Measurements from ENCODE around the gene ARFGAP3.
A peak's percentile ranks its signal among the peaks of the same experiment; 100 is the strongest.

The ARFGAP3 gene, protein sequence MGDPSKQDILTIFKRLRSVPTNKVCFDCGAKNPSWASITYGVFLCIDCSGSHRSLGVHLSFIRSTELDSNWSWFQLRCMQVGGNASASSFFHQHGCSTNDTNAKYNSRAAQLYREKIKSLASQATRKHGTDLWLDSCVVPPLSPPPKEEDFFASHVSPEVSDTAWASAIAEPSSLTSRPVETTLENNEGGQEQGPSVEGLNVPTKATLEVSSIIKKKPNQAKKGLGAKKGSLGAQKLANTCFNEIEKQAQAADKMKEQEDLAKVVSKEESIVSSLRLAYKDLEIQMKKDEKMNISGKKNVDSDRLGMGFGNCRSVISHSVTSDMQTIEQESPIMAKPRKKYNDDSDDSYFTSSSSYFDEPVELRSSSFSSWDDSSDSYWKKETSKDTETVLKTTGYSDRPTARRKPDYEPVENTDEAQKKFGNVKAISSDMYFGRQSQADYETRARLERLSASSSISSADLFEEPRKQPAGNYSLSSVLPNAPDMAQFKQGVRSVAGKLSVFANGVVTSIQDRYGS

DNA sequence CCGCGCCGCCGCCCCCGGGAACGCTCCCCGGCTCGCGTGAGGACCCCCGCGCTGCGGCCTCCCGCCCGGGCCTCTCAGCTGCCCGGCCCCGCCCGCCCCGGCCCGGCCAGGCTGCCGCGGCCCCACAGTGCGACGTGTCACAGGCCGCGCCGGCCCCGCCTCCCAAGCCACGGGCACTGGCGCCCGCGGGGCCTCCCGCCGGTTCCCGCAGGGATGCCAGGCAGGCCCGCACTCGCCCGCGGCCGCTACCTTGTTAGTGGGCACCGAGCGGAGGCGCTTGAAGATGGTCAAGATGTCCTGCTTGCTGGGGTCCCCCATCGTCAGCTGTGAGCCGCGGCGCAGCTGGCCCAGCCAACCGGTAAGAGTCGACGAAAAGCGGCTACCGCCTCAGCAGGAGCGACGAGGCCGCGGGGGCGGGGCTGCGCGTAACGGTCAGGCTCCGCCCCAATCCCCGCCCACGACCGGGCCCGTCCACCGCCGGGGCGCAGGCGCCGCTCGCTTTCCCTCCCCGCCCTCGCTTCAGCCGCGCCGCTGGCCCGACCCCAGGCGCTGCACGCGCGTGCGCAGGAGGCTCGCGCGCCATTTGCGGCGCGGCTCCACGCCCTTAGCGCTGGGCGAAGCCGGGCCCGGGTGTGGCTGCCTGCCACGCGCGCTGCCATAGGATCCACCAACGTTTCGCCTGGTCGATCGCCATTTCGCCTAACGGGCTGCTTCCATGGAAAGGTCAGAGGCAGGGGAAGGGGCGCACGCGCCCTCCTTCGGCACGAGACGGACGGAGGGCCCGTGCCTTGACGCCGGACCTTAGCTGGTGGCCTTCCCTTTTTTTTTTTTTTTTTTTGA is at the start of gene ARFGAP3:
TSS of gene ARFGAP3 (minus strand) at position 409 of the 840 bp plus-strand sequence. CDS start at position 318, 91 bp downstream.
- DNase-seq (ENCODE audit: low read depth in 1 of 2, low spot score in 1 of 2) = peak; percentile 86 to 88

DNA sequence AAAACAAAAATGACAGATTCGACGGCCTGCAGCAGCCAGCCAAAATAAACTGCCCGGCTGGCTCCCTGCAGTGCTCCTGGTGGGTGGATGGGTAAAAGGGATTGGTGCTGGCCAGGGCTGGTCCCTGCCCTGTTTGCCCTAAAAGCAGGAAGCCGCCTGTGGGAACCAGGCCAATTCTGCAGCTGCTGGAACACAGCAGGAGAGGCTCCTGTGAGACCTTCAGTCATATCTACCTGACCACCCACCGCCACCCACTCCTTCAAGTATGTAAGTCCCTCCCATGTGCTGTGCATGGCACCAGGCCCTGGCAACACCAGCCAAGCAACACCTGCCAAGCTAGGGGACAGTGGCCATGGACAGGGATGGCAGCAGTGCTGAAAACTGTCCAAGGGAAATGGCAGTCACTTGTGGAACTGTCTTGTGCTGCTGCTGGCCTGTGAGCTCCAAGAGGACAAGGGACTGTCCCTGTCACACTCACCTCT is 48.7 kb upstream of the ARFGAP3 start:
- DNase-seq (ENCODE audit: low read depth in 1 of 2, low spot score in 1 of 2) = no peak

DNA sequence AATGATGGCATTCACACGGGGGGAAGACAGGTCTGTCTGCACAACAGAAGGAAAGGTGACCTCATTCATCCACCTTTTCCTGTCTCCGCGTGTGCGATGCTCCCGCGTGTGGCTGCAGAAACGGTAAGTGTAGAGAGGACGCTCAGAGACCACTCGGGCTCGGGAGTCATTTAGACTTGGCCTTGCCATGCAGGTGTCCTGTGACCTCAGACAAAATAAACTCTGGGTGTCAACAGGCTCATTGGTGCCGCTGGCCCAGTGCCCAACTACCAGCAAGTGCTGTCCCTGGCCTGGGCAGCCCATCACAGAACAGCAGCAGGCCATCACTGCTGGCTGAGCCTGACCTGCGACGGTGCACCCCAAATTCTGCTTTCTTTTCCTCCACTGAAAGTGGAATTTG is 48.1 kb upstream of the ARFGAP3 start:
- no peak for DNase-seq (ENCODE audit: low read depth in 1 of 2, low spot score in 1 of 2)

DNA sequence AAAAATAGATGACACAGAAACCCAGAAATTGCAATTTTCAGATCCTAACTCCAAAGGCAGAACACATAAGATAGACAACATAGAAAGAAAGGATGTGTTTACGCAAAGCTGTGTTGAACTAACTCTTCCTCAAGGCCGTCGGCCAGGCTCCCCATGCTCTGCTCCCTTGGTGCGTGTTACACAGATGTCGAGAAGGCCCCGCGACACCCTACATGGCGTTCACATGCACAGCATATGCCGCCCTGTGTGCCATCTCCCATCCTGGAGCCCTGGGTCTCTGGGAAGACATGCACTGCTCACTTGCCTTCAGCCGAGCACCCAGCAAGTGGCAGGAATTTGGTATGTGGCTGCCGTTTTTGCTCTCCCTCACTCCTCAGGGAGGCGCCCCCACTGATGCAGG is 47.0 kb upstream of the ARFGAP3 start:
- no peak for DNase-seq (ENCODE audit: low read depth in 1 of 2, low spot score in 1 of 2)

DNA sequence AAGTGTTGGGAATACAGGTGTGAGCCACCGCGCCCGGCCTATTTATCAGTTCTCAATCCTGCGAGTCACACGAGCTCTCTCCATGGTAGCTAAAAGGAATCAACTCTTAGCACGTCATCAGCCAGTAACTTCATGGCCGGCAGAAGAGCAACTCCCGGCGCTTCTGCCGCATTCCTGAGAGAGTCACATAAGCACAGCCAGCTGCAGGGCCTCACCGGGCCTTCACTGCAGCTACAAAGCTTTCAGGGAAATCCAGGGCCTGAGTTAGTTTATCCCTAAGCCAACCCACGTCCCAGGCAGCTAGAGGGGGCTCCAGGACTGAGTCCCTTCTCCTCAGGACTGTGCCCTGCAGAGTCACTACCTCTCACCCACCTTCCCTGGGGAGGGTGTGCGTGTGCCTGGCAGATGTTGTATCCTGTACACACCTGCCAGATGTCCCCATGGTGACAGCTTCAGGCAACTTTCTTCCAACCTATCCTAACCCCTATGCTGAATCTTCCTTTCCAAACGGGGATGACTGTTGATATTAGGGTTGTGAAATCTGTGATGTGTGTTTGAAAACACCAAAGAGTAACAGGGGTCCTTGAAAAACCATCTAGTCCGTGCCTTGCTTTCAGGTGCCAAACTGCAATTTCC is 45.9 kb upstream of the ARFGAP3 start:
- DNase-seq (ENCODE audit: low read depth in 1 of 2, low spot score in 1 of 2) = no peak

DNA sequence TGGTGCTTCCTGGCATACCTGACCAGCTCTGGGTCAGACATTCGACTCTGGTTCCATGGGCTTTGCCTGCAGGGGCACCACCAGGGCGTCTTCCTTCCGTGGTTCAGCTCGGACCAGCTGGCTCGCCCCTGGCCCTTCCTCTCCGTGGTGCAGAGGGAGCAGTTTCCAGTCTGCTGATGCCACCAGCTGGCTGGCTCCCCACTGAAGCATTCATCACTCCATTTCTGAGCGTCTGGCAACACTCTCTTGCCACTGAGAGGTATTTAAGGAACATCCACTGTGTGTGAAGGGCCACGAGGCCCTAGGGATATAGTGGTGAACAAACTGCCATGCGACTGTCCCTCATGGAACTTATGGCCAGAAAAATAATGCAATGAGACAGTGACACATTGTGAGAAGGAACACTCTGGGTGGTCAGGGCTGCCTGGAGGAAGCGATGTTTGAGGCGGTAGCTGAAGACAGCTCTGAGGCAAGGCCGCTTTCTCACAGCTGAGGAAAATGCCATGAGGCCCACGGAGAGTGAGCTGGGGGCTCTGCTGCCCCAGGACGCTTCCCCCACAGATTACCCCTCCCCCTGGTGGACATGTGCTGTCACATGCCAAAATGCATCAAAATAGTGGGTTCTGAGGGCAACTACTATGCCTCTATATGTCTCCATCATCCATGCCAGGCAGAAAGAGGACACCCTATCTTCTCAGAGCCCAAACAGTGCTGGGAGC is 44.9 kb upstream of the ARFGAP3 start:
- DNase-seq (ENCODE audit: low read depth in 1 of 2, low spot score in 1 of 2) = no peak

DNA sequence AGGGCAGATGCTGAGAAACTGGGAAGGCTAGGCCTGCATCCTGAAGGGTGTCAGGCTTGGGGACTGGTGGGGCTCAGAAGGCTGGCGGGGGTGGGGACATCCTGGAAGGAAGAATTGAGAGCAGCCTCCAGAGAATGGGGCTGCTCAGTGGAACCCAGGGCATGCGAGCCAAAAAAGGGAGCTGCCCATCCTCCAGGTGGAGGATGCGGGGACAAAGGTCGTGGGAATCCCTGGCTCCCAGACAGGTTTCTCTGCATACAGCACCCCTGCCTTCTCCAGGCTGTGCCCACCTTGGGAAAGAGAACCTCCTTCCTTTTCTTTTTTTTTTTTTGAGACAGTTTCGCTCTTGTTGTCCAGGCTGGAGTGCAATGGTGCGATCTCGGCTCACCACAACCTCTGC is 40.9 kb upstream of the ARFGAP3 start:
- no peak for DNase-seq (ENCODE audit: low read depth in 1 of 2, low spot score in 1 of 2)

DNA sequence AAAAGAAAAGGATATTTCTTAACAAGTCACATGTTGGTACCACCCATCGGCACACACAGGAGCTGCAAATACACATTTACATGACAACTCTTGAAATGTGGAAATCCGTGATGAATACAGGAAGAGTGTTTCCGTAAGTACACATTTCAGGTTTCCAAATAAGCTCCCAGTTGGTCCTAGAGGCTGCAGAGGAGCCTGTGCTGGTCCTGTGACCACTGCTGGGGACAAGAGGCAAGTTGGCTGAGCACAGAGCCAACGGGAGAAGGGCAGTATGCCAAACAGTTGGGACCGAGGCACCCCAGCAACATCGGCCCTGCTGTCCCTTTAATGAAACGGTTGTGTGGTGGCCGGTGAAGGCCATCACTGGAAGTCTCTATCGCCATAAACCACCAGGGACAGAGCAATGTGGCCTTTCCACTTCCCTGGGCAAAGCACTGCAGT is 38.5 kb upstream of the ARFGAP3 start:
- DNase-seq (ENCODE audit: low read depth in 1 of 2, low spot score in 1 of 2) = no peak

DNA sequence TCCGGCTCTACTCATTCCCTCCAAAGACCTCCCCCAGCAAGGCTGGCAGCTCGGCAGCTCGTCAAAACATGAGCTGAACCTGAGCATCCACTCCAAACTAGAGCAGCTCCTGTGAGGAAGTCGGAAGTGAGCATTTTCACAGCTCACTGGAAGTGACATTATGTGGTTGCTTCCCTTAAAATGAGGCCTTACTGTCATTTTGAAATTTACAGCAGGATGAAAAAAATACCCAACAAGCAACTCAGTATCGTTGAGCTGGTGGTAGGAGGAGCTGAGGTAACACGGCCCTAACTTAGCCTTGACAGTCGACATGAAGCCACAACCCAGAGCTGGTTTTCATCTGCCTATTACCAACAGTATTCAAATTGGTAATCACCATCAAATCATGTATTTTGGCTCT is 38.0 kb upstream of the ARFGAP3 start:
- no peak for DNase-seq (ENCODE audit: low read depth in 1 of 2, low spot score in 1 of 2)

DNA sequence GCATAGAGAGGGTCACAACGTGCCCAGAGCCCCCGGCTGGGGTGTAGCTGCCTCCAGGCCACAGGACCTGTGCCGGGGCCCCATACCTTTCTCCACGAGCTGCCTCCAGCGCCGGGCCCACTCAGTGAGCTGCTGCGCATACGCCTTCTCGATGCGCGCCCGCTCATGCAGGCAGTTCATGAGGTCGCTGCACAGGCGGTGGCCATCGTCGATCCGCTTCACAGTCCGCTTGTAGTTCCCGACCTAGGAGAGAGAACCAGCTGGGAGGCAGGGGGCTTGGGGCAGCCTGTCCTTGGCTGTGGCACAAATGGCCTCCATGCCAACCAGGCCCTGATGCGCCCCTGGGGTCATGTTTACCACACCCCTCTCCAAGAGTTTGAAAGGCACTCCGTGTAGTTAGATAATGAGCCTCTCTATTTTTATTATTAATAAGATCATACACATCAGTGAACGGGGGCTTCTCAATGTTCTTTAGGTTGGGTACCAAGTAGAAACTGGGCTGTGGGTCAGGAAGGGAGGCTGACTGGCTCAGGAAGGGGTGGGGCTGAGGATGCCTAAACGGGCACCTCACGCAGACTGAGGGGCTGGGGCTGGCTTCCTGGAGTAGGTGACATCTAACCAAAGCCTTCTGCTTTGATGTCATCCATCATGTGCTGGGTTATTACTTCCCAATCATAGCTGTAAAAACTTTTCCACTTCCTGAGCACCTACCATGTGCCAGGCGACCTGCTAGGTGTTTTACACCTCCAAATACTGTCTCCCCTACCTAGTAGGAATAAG is 36.5 kb upstream of the ARFGAP3 start:
- DNase-seq (ENCODE audit: low read depth in 1 of 2, low spot score in 1 of 2) = no peak

DNA sequence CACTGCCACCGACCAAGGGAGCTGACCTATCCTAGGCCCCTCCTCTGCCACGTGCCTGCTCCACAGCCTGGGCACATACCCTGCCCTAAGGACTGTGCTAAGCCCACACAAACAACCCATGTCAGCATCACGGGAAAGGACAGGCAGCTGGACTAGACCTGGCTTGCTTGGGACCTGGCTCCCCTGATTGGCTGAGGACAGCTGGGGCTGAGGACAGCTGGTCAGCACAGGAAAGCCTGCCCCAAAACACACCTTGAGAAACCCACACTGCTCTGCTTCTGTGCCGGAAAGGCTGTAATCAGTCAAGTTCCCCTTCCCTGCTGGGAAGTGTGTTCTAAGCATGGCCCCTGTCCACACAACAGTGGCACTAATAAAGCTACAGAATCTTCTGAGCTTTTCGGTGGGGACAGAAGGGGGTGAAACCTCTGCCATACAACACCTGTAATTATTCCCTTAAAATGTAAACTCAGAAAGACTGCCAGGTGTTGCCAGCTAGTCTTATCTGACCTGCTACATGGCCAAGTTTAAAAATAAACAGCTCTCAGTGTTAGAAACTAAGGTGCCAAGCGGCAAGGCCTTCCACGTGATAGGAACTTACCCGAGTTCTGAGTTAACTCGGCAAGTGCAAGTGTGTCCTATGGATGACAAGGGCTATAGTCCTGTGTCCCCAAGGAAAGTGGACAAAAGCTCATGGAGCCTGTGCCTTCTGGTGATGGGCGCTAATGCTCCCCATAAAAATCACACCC is 35.7 kb upstream of the ARFGAP3 start:
- no peak for DNase-seq (ENCODE audit: low read depth in 1 of 2, low spot score in 1 of 2)

DNA sequence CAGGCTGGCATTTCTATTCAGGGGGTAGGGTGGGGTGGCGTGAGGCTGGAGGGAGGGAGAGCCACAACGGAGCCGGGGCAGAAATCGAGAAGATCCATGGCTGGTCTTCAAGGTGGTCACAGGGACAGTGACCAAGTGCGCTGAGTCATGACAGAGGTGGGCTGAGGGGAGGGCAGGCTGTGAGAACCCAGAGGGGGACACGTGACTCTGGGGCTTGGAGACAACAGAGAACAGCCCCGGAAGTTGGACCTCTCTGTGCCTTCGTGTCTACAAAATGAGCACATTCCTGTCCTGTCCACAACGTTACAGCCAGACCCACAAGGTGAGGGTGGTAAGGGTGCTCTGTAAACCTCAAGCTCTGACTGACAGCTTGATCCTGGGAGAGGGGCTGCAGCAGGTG is 35.1 kb upstream of the ARFGAP3 start:
- no peak for DNase-seq (ENCODE audit: low read depth in 1 of 2, low spot score in 1 of 2)

DNA sequence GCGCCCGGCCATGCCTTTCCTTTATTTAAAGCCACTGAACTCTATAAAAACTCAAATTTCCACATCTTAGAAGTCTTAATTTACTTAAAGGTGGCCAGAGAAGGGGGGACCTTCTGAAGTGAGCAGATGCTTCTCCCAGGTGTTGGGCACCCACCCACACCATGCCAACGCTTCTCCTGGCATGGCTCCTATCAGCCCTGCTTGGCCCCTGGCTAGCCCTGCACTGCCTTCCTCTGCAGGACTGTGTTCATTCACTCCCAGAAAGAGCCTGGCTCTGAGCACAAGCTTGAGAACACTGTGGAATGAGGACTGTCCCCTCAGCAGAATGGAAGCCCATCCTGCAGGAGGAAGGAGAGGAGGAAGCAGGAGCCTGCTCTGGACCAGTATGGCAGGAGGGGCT is 34.6 kb upstream of the ARFGAP3 start:
- DNase-seq (ENCODE audit: low read depth in 1 of 2, low spot score in 1 of 2) = no peak

DNA sequence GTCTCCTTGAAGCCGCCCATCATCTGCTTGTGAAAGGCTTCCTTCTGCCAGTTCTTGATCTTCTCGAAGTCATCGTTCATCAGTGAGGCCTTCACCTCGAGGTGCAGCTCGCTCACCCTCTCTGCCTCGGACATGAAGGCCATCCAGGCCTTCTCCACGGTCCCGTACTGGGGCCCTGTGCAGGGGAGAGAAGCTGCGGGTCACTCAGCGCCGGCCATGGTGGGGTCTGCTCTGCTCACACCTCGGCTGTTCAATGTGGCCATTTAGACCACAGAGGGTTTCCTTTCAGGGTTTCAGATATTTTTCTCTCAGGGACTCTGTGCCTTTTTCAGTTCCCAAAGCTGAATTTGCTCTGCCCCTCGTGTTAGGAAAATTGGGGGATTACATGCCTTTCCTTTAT is 33.9 kb upstream of the ARFGAP3 start:
- DNase-seq (ENCODE audit: low read depth in 1 of 2, low spot score in 1 of 2) = no peak

DNA sequence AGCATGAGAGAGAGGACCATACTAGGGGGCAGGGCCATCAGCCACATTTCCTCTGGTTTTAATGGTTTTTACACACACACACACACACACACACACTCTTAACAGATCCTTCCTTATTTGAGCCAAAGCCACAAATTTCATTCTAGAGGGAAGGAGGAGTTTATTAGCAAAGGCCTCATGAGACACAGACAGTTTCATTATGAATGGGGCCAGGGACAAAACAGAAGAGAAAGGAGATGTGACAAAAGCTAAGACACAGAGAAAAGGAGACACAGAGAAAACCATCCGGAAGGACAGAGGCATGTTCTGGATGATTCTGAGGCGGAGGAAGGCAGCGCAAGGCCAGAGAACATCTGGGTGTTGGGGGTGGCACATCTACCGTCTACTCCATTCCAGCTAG is 32.2 kb upstream of the ARFGAP3 start:
- no peak for DNase-seq (ENCODE audit: low read depth in 1 of 2, low spot score in 1 of 2)

DNA sequence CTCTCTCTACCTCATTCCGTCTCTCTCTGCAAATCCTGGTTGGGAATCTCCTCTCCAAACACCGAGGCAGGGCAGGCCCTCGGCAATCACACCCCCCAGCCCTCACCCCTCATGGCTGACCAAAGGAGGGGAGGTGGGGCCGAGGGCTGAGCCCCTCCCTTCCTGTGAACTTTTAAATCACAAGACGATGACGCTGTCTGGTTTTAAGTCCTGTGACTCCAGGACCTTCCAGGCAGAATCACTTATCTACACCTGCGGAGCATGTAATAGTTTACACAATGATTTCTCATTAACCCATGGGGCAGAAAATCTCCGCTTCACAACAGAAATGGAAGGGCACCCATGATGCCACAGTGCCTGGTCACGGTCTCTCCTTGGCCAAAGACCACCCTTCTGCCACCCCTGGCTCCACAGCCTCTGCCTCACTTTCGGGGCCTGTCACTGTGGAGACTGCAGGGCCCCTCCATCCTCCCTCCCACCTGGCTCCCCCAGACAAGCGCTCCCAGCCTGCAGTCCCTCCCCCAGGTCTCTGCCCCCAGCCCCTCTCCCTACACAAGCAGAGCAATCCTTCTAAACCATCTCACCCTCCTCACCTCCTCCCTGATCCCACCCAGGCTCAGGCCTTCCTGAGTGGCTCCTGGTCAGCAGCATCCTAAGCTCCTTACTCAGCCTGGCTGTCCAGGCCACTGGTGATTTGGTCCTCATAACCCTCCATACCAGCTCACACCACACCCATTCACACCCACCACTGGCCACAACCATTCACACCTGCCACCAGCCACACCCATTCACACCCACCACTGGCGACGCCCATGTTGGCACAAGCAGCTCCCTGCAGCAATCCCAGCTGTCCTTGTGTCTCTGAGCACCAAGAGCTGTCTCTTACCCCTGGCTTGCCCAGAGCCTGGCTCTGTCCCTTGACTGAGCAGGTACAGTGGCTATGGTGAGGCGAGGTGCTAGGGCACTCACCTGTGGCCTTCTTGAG is 30.7 kb upstream of the ARFGAP3 start:
- no peak for DNase-seq (ENCODE audit: low read depth in 1 of 2, low spot score in 1 of 2)

DNA sequence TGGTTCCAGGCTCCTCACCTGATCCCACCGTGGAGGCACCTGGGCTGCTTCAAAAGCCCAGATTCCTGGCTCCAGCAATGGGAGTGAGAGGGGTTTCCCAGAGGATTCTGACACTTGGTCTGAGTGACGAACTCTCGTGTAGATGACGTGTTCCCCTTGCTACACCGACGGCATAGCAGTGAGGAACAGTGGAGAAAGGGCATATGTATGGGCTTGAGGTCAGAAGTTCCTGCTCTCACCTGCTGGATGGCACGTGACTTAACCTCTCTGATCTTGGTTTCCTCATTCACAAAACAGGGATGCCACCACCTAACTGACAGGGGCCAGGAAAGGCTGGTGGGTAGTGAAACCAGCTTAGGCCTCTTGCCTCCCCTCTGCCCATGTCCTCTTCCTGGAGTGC is 30.0 kb upstream of the ARFGAP3 start:
- DNase-seq (ENCODE audit: low read depth in 1 of 2, low spot score in 1 of 2) = no peak

DNA sequence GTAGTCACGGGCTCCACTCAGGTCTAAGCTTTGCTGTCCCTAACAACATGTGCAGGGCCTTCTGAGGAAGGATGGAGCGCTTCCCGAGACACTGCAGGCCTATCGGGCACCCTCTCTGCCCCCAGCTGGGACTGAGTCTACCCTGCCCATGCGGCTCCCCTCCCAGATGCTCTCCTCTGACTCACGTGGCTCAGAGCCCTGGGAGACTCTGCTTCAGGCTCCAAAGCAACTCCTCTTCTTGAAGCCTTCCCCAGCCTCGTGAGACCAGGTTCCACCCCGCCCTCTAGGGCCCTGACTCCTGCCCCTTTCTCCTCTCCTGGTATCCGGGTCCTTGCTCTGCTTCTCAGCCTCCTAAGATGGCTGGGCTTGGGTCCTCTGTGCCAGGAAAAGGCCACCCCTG is 28.4 kb upstream of the ARFGAP3 start:
- no peak for DNase-seq (ENCODE audit: low read depth in 1 of 2, low spot score in 1 of 2)

Measured in activated CD4-positive, alpha-beta T cell treated with anti-CD3 and anti-CD28 coated beads, Interleukin-2, amount 50 U/mL, for 24 hours (primary cell).